ENCODE measurements around the gene ST3GAL2. TPM values are rescaled to one million over a fixed set of nuclear protein-coding genes. Genes with fewer than 3 reads are reported as not detected.

ST3GAL2 gene
- total RNA-seq (2022) (9.7 and 10.0 TPM in 2 replicates), Bru-seq, nascent RNA (percentile 51 among the genes with signal in this experiment), BruChase-seq, experiment 1, labeled RNA remaining after a 6-hour chase (percentile 63 among the genes with signal in this experiment), BruChase-seq, experiment 2, labeled RNA remaining after a 2-hour chase (percentile 62 among the genes with signal in this experiment)
- long read RNA-seq, full-length matches to known transcripts: 3 of 7 reads
- long read RNA-seq, partial matches to known transcripts: 0 of 7 reads
- long read RNA-seq, other reads (novel, unspliced or antisense): 4 of 7 reads

- DNase-seq: peak; percentile 93
- Mint-ChIP-seq H3K4me3 (ENCODE audit: low read depth, unreplicated experiment) (peak within 1 kb of the TSS; percentile 72), H3K9me3 (ENCODE audit: low read depth, unreplicated experiment) (no peaks in the 10 kb centered on the region), H3K27ac (ENCODE audit: unreplicated experiment) (peak within 1 kb of the TSS; percentile 9), H3K27me3 (ENCODE audit: unreplicated experiment) (no peaks in the 10 kb centered on the region), H3K36me3 (ENCODE audit: insufficient read depth, unreplicated experiment) (peaks cover 22% of the 10 kb centered on the region), H3K4me1 (ENCODE audit: low read depth, unreplicated experiment) (peaks cover 22% of the 10 kb centered on the region)
- intact Hi-C loops (cut with micrococcal nuclease; ENCODE audit: unreplicated experiment): no loop called here
- BruUV-seq (replicated peaks): no TSS peak
- TF ChIP-seq CTCF (IDR thresholded peaks at IDR 0.05; ENCODE audit: unreplicated experiment): peak; percentile 27
- CTCF ChIA-PET: interaction anchor here (1.2 to 2.1 kb wide), 5 partner anchors 11 to 59 kb away, joined by 4 to 13 read pairs (median 4); partner anchors contain the start of gene FCSK
Measured at GRCh38 chr16:70438969-70439862, at the start of gene ST3GAL2. Gene ST3GAL2 (minus strand): TSS chr16:70439100. CDS start chr16:70398530, 40,570 bp downstream.

GRCh38 chr16:70484867-70485266, 46.0 kb upstream of the ST3GAL2 start:
- CTCF ChIA-PET: interaction anchor here (0.7 kb wide), 1 partner anchor 111 kb away, joined by 4 read pairs; no protein-coding TSS in a partner anchor

GRCh38 chr16:70483426-70483825, 44.5 kb upstream of the ST3GAL2 start:
- H3K4me1 Mint-ChIP-seq (ENCODE audit: low read depth, unreplicated experiment): no peaks in the 10 kb centered on the region
- no TSS peak for BruUV-seq (replicated peaks)
- DNase-seq: no peak
- no peaks in the 10 kb centered on the region for H3K27me3 Mint-ChIP-seq (ENCODE audit: unreplicated experiment)
- CTCF ChIA-PET: no interaction called here
- H3K4me3 Mint-ChIP-seq (ENCODE audit: low read depth, unreplicated experiment): no peak overlapping the region
- no peak overlapping the region for H3K27ac Mint-ChIP-seq (ENCODE audit: unreplicated experiment)
- peaks cover 34% of the 10 kb centered on the region for H3K36me3 Mint-ChIP-seq (ENCODE audit: insufficient read depth, unreplicated experiment)
- no peaks in the 10 kb centered on the region for H3K9me3 Mint-ChIP-seq (ENCODE audit: low read depth, unreplicated experiment)
- intact Hi-C loops (cut with micrococcal nuclease; ENCODE audit: unreplicated experiment): no loop called here
- no peak for TF ChIP-seq CTCF (IDR thresholded peaks at IDR 0.05; ENCODE audit: unreplicated experiment)

More at GRCh38 chr16:70484867-70485266, 46.0 kb upstream of the ST3GAL2 start:
- TF ChIP-seq CTCF (IDR thresholded peaks at IDR 0.05; ENCODE audit: unreplicated experiment): no peak
- no TSS peak for BruUV-seq (replicated peaks)
- H3K36me3 Mint-ChIP-seq (ENCODE audit: insufficient read depth, unreplicated experiment): peaks cover 43% of the 10 kb centered on the region
- no peak for DNase-seq
- H3K27me3 Mint-ChIP-seq (ENCODE audit: unreplicated experiment): no peaks in the 10 kb centered on the region
- H3K4me1 Mint-ChIP-seq (ENCODE audit: low read depth, unreplicated experiment): no peaks in the 10 kb centered on the region
- no peak overlapping the region for H3K27ac Mint-ChIP-seq (ENCODE audit: unreplicated experiment)
- H3K9me3 Mint-ChIP-seq (ENCODE audit: low read depth, unreplicated experiment): no peaks in the 10 kb centered on the region
- intact Hi-C loops (cut with micrococcal nuclease; ENCODE audit: unreplicated experiment): no loop called here
- no peak overlapping the region for H3K4me3 Mint-ChIP-seq (ENCODE audit: low read depth, unreplicated experiment)

GRCh38 chr16:70482624-70483023, 43.7 kb upstream of the ST3GAL2 start:
- intact Hi-C loops (cut with micrococcal nuclease; ENCODE audit: unreplicated experiment): no loop called here
- no peaks in the 10 kb centered on the region for H3K4me1 Mint-ChIP-seq (ENCODE audit: low read depth, unreplicated experiment)
- no peak overlapping the region for H3K4me3 Mint-ChIP-seq (ENCODE audit: low read depth, unreplicated experiment)
- no peak for TF ChIP-seq CTCF (IDR thresholded peaks at IDR 0.05; ENCODE audit: unreplicated experiment)
- H3K36me3 Mint-ChIP-seq (ENCODE audit: insufficient read depth, unreplicated experiment): peaks cover 35% of the 10 kb centered on the region
- H3K27me3 Mint-ChIP-seq (ENCODE audit: unreplicated experiment): no peaks in the 10 kb centered on the region
- H3K9me3 Mint-ChIP-seq (ENCODE audit: low read depth, unreplicated experiment): no peaks in the 10 kb centered on the region
- no peak for DNase-seq
- CTCF ChIA-PET: no interaction called here
- BruUV-seq (replicated peaks): no TSS peak
- no peak overlapping the region for H3K27ac Mint-ChIP-seq (ENCODE audit: unreplicated experiment)
